CD14-positive monocyte (primary cell): ENCODE measurements around the gene DPP10. TPM values are rescaled to one million over a fixed set of nuclear protein-coding genes. Genes with fewer than 3 reads are reported as not detected.

Source experiments
- DNase-seq, 3 donors: peaks; one replicate each; pipeline ENCODE4 v3.0.0-alpha.2; 2011 to 2022
- H2AFZ ChIP-seq: 2 replicates; pipeline ENCODE4 v1.6.0; 2012; ENCODE audit warnings: mild to moderate bottlenecking, low read depth, low read length, inconsistent platforms; ENCODE audit not compliant: insufficient read depth, poor library complexity, severe bottlenecking
- H3K27ac ChIP-seq, 2 donors: 1 replicate in 1 of 2; 2 replicates in 1 of 2; pipeline ENCODE4 v1.5.1; 2012 to 2013; ENCODE audit warnings: low read length in 2 of 2, control low read depth in 1 of 2, inconsistent platforms in 1 of 2, low read depth in 1 of 2, mild to moderate bottlenecking in 1 of 2
- H3K27me3 ChIP-seq, 2 donors: one replicate each; pipeline versions ENCODE4 v1.6.0 to v1.6.1; 2011 to 2013; ENCODE audit warnings: low read length in 2 of 2; ENCODE audit not compliant: control insufficient read depth in 2 of 2, insufficient read depth in 2 of 2
- H3K36me3 ChIP-seq, 2 donors: replicated peaks in 1 of 2; 1 replicate in 1 of 2; 2 replicates in 1 of 2; pipeline versions ENCODE4 v1.5.1 to v1.6.1; 2012 to 2013; ENCODE audit warnings: low read length in 2 of 2, control low read depth in 1 of 2, inconsistent platforms in 1 of 2, mild to moderate bottlenecking in 1 of 2; ENCODE audit not compliant: insufficient read depth in 2 of 2, control insufficient read depth in 1 of 2
- H3K4me1 ChIP-seq, 2 donors: 1 replicate in 1 of 2; 2 replicates in 1 of 2; pipeline versions ENCODE4 v1.5.1 to v1.6.1; 2012 to 2013; ENCODE audit warnings: low read length in 2 of 2, control low read depth in 1 of 2, inconsistent platforms in 1 of 2, mild to moderate bottlenecking in 1 of 2, moderate library complexity in 1 of 2; ENCODE audit not compliant: insufficient read depth in 2 of 2, control insufficient read depth in 1 of 2
- H3K4me2 ChIP-seq: replicated peaks from 2 replicates; pipeline ENCODE3; 2012; ENCODE audit warnings: low read length, moderate library complexity, mild to moderate bottlenecking; ENCODE audit not compliant: poor library complexity, severe bottlenecking; ENCODE audit errors: extremely low read depth
- H3K4me3 ChIP-seq, 3 experiments: fragments of 200-600 bp in 1 of 3; sonication (generic) in 1 of 3; replicated peaks in 1 of 3; 1 replicate in 2 of 3; 2 replicates in 1 of 3; pipeline ENCODE4 v1.5.1; 2011 to 2013; ENCODE audit warnings: low read length in 3 of 3, mild to moderate bottlenecking in 3 of 3, control low read depth in 2 of 3, low read depth in 2 of 3, inconsistent platforms in 1 of 3, moderate library complexity in 1 of 3
- H3K79me2 ChIP-seq: 2 replicates; pipeline ENCODE4 v1.6.0; 2012; ENCODE audit warnings: mild to moderate bottlenecking, control low read depth, inconsistent platforms, low read length, moderate library complexity; ENCODE audit not compliant: insufficient read depth
- H3K9ac ChIP-seq: 2 replicates; pipeline ENCODE4 v1.6.0; 2017; ENCODE audit warnings: low read length, mild to moderate bottlenecking; ENCODE audit not compliant: insufficient read depth, poor library complexity, severe bottlenecking
- H3K9me3 ChIP-seq, 2 donors: replicated peaks in 1 of 2; 1 replicate in 1 of 2; 2 replicates in 1 of 2; pipeline versions ENCODE4 v1.5.1 to v1.6.1; 2012 to 2013; ENCODE audit warnings: low read length in 2 of 2, control low read depth in 1 of 2; ENCODE audit not compliant: control insufficient read depth in 1 of 2, insufficient read depth in 1 of 2
- H4K20me1 ChIP-seq: 2 replicates; pipeline ENCODE4 v1.6.0; 2012; ENCODE audit warnings: mild to moderate bottlenecking, low read length, control low read depth, moderate library complexity; ENCODE audit not compliant: insufficient read depth
- H3K27ac Mint-ChIP-seq, 7 donors: one replicate each; pipeline ENCODE4 v1.8.0; 2020; ENCODE audit warnings: mild to moderate bottlenecking in 7 of 7, mixed read lengths in 7 of 7, moderate library complexity in 6 of 7, inconsistent platforms in 2 of 7
- H3K27me3 Mint-ChIP-seq, 3 donors: one replicate each; pipeline ENCODE4 v1.8.0; 2021 to 2022; ENCODE audit warnings: low read depth in 3 of 3, mild to moderate bottlenecking in 3 of 3, mixed read lengths in 3 of 3, moderate library complexity in 3 of 3, inconsistent platforms in 1 of 3
- H3K36me3 Mint-ChIP-seq, 2 donors: one replicate each; pipeline ENCODE4 v1.8.0; 2020; ENCODE audit warnings: mixed read lengths in 2 of 2, inconsistent platforms in 1 of 2, mild to moderate bottlenecking in 1 of 2
- H3K4me1 Mint-ChIP-seq: one replicate; pipeline ENCODE4 v1.8.0; 2020; ENCODE audit warnings: mild to moderate bottlenecking, mixed read lengths
- H3K4me3 Mint-ChIP-seq, 2 donors: one replicate each; pipeline ENCODE4 v1.8.0; 2020; ENCODE audit warnings: mild to moderate bottlenecking in 2 of 2, mixed read lengths in 2 of 2, moderate library complexity in 1 of 2
- H3K9me3 Mint-ChIP-seq, 7 donors: one replicate each; pipeline ENCODE4 v1.8.0; 2020 to 2022; ENCODE audit warnings: mixed read lengths in 7 of 7, mild to moderate bottlenecking in 6 of 7, moderate library complexity in 6 of 7, inconsistent platforms in 2 of 7
- CTCF ChIP-seq: fragments of 200-600 bp; IDR thresholded peaks from one replicate; pipeline ENCODE4 v1.8.0; 2022; ENCODE audit warnings: antibody characterized with exemption, mild to moderate bottlenecking
- WGBS: methylation state at CpG from one replicate; pipeline ENCODE4 v1.1.5; 2013; ENCODE audit warnings: missing lambda C conversion rate; ENCODE audit not compliant: insufficient coverage; 5-methylcytosine and 5-hydroxymethylcytosine counted together
- intact Hi-C, 2 donors: fragments of 100-400 bp; cut with micrococcal nuclease; formaldehyde crosslinking; loops; one replicate each; pipeline versions ENCODE4 v1.15.0 to v1.15.1; 2023
- polyA plus RNA-seq, 3 donors: library from polyadenylated mRNA; depleted of rRNA in 1 of 3; unstranded in 2 of 3; stranded (reverse) in 1 of 3; fragments of 300-500 nt in 2 of 3; fragments of >200 nt in 1 of 3; fragmentation: Illumina TruSeq in 2 of 3; gene quantifications; 1 replicate in 2 of 3; 2 replicates in 1 of 3; pipeline ENCODE4 v1.2.3, GENCODE V29; 2012 to 2021

DPP10 gene
- polyA plus RNA-seq, 3 donors = not detected

- Histone ChIP-seq H3K79me2 (no peaks in the 10 kb centered on the region), H2AFZ (no peak overlapping the region), H3K36me3 (no peaks in the 10 kb centered on the region), H3K4me2 (no peak overlapping the region), H3K27me3 (no peaks in the 10 kb centered on the region), H3K4me3 (no peak overlapping the region), H3K27ac (no peak overlapping the region), H4K20me1 (no peaks in the 10 kb centered on the region), H3K9me3 (peaks cover 0 to 6% of the 10 kb centered on the region in 2 donors), H3K4me1 (no peaks in the 10 kb centered on the region), H3K9ac (no peak overlapping the region)
- no peak overlapping the region for H3K27ac Mint-ChIP-seq
- H3K27me3 Mint-ChIP-seq = no peaks in the 10 kb centered on the region
- intact Hi-C loops = no loop called here
- 80% methylated on average over 1 of the region's 2 CpGs for WGBS
- no peaks in the 10 kb centered on the region for H3K4me1 Mint-ChIP-seq
- no peak for DNase-seq
- H3K4me3 Mint-ChIP-seq = no peak overlapping the region
- H3K9me3 Mint-ChIP-seq = peaks cover 0 to 4% (median 3%) of the 10 kb centered on the region in 7 donors
- TF ChIP-seq CTCF = no peak
- no peaks in the 10 kb centered on the region for H3K36me3 Mint-ChIP-seq
Measured at GRCh38 chr2:115115135-115115534, 672.7 kb downstream of the DPP10 start.

GRCh38 chr2:115118306-115118705, 675.9 kb downstream of the DPP10 start:
- Mint-ChIP-seq H3K36me3 (no peaks in the 10 kb centered on the region), H3K4me3 (no peak overlapping the region), H3K9me3 (peaks cover 0 to 7% (median 3%) of the 10 kb centered on the region in 7 donors), H3K27ac (no peak overlapping the region), H3K4me1 (no peaks in the 10 kb centered on the region), H3K27me3 (no peaks in the 10 kb centered on the region)
- H3K4me3 ChIP-seq = no peak overlapping the region
- H3K79me2 ChIP-seq = no peaks in the 10 kb centered on the region
- H3K4me1 ChIP-seq = no peaks in the 10 kb centered on the region
- H3K36me3 ChIP-seq = no peaks in the 10 kb centered on the region
- H3K4me2 ChIP-seq = no peak overlapping the region
- peaks cover 0 to 6% of the 10 kb centered on the region in 2 donors for H3K9me3 ChIP-seq
- no CpG with 5 or more reads among the region's 2 CpGs for WGBS
- no peaks in the 10 kb centered on the region for H4K20me1 ChIP-seq
- TF ChIP-seq CTCF = no peak
- no peaks in the 10 kb centered on the region for H3K27me3 ChIP-seq
- H2AFZ ChIP-seq = no peak overlapping the region
- intact Hi-C loops = no loop called here
- no peak overlapping the region for H3K27ac ChIP-seq
- H3K9ac ChIP-seq = no peak overlapping the region
- DNase-seq = no peak
